HG03108 (cell line): ENCODE measurements around the gene IFIT5.
"Not testable (repeated sequence)": the region's sequence is repeated elsewhere in the genome, so short reads cannot be mapped to it uniquely, and the experiment has no call there.

Experiments used
- ATAC-seq: cut with Tn5 transposase; IDR thresholded peaks from one replicate; pipeline ENCODE4 v1.9.1; 2021; ENCODE audit warnings: moderate library complexity; ENCODE audit not compliant: unreplicated experiment

Gene IFIT5

DNA sequence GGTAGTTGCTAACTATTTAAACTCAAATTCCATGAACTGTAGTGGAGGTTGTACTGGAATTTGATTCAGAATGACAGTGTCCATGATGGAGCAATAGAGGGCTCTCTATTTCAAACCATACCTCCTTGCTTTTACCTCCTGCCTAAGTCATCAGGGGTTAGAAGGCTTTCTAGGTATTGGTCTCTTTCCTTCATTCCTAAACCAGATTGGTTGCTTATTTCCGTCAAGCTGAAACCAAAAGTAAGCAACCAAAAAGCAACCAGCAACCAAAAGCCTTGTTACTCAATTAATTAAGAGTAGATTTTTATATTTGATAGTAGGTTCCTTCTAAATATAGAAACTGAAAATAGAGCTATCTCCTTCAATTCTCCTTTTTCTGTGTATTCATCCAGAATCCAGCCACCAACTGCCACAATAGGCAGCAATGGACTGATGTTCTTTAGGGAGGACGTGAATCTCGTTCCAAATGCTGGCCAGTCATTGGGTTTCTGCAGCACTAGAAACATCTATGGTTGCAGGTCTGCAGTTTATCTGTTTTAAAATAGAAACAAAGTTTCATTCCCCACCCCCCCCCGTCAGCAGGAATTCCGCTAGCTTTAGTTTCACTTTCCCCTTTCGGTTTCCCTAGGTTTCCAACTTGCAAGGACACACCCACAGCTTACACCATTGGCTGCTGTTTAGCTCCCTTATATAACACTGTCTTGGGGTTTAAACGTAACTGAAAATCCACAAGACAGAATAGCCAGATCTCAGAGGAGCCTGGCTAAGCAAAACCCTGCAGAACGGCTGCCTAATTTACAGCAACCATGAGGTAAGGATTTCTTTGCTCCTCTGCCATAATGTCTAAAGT is 22.2 kb upstream of the IFIT5 start, which contains the start of gene IFIT1:
Gene IFIT1, plus strand, starts transcription at position 717 of the 850 bp plus-strand sequence. Its CDS starts 90 bp downstream, at position 807.
- ATAC-seq = peak; percentile 79

DNA sequence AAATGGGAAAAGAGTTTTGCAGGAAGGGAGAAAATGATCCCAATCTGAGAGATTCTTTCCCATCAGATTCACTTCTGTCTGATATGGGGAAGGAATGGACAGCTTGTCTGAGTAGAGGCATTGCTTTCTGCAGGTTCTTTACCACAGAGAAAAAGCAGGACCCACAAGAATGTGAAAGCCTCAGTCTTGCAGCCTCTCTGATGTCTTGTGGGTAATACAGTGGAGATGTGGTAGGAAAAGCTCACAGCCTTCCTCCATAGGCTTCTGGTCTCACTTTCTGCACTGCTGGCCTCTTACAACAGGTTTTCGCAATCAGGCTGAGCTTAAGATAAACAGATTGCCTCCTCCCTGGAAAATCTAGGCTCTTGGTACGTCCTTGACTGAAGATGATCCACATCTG is 21.4 kb upstream of the IFIT5 start:
- ATAC-seq = peak; percentile 28

DNA sequence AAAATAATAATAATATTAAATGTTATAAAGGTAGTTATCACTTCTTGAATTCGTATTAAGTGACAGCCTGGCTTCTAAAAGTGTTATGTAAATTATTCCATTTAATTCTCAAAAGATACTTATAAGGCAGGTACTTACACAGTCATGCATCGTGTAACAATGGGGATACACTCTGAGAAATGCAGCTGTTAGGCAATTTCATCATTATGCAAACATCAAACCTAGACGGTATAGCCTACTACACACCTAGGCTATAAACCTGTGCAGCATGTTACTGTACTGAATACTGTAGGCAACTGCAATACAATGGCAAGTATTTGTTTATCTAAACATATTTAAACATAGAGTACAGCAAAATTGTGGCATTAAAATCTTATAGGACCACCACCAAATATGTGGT is 20.5 kb upstream of the IFIT5 start:
- no peak for ATAC-seq

DNA sequence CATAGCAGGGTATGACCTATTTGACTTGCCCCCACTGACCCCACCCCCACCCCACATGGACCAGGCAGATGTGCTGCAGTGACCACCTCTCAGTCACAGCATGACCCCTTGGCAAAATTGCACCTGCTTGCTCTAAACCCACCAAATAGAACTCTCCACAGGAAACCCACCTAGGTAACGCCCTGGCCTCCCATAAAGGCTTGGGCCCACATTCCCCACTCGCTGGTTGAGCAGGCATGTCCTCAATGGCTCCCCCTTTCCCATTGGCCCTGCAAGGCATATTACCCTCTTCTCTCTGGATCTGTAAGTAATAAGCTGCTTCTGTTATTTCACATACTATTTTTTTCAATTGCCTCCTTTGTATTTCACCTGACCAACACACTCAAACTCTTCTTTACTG is 19.2 kb upstream of the IFIT5 start:
- no peak for ATAC-seq

DNA sequence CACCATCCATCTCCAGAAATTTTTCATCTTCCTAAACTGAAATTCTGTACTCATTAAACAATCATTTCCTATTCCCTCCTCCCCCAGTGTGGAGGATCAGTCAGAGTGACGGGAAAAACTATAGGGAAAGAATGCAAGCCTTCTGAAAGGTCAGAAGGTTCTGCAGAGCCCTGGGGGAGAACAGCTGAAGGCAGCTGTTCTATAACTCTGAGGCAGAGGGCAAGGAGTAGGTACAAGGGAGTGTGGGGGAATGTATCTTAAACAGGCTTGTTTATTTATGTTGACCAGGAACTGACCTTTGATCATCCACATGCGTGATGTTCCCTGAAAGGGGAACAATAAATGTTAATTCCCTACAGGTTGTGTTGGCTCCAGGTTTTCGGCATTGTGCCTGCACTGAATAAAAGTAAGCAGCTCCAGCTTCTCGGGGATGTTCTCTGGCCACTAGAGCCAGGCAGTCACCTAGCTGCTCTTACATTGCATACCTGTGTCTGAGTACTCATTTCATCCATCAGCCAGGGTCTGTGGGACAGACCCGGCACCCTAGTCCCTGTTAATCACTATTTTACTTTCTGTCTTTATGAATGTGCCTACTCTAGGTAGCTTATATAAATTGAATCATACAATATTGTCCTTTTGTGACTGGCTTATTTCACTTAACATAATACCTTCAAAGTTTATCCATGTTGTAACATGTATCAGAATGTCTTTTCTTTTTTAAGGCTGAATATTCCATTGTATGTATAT is 16.2 kb upstream of the IFIT5 start:
- no peak for ATAC-seq

DNA sequence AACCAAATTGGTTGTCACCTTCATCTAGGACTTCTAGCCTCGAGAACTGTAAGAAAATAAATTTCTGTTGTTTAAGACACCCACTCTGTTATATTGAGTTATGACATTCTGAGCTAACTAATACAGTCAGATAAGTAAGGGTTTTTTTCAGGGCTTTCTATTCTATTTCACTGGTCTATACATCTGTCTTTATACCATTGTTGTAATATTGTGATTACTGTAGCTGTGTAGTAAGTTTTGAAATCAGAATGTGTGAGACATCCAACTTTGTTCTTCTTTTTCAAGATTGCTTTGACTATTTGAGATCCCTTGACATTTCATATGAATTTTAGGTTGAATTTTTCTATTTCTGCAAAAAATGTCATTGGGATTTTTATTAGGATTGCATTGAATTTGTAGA is 14.4 kb upstream of the IFIT5 start:
- no peak for ATAC-seq

DNA sequence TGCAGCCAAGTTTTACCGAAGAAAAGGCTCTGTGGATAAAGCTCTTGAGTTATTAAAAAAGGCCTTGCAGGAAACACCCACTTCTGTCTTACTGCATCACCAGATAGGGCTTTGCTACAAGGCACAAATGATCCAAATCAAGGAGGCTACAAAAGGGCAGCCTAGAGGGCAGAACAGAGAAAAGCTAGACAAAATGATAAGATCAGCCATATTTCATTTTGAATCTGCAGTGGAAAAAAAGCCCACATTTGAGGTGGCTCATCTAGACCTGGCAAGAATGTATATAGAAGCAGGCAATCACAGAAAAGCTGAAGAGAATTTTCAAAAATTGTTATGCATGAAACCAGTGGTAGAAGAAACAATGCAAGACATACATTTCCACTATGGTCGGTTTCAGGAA is 11.3 kb upstream of the IFIT5 start:
- no peak for ATAC-seq

DNA sequence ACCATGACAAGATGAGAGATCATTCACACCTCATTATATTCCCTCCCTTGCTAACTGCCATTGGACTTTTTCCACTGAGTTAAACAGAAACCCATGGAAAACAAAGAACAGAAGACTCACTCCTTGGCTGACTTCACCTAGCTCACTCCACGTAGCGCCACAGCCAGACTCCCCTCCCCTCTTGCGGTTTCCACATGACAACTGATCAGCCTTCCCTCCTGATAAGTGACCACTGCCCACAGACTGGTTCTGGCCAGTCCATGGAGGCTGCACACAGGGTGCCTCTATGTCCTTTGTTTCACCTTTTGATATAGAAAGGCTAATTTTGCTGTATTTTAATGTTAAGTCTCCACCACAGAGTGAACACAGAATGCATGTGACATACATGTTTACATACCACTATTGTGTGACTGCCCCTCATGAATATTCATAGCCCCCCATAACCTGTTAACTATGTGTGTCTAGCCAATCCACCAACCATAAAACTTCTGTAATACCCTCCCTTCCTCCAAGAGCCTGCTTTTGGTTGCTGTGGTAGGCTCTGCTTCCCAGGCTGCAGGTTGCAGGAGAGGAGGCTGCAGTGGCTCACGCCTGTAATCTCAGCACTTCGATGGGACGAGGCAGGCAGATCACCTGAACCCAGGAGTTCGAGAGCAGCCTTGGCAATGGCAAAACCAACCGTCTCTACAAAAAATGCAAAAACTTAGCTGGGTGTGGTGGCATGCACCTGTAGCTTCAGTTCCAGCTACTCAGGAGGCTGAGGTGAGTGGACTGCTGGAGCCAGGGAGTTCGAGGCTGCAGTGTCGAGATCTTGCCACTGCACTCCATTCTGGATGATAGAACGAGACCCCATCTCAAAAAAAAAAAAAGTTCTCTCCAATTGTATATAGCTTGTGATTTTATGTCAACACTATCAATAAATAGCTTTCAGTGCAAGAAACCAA is 10.0 kb upstream of the IFIT5 start:
- ATAC-seq = no peak

DNA sequence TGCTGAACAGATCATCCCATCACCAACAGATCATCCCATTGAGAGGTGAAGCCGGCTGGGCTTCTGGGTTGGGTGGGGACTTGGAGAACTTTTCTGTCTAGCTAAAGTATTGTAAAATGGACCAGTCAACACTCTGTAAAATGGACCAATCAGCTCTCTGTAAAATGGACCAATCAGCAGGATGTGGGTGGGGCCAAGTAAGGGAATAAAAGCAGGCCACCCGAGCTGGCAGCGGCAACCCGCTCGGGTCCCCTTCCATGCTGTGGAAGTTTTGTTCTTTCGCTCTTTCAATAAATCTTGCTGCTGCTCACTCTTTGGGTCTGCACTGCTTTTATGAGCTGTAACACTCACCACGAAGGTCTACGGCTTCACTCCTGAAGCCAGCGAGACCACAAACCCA is 8.2 kb upstream of the IFIT5 start:
- not testable (repeated sequence) for ATAC-seq

DNA sequence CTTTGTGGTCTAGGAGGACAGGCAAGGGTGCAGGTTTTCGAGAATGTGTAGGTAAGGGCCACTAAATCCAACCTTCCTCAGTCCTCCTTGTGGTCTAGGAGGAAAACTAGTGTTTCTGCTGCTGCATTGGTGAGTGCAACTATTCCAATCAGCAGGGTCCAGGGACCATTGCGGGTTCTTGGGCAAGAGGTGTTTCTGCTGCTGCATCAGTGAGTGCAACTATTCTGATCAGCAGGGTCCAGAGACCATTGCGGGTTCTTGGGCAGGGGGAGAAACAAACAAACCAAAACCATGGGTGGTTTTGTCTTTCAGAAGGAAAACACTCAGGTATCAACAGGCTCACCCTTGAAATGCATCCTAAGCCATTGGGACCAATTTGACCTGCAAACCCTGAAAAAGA is 6.6 kb upstream of the IFIT5 start:
- ATAC-seq = not testable (repeated sequence)

DNA sequence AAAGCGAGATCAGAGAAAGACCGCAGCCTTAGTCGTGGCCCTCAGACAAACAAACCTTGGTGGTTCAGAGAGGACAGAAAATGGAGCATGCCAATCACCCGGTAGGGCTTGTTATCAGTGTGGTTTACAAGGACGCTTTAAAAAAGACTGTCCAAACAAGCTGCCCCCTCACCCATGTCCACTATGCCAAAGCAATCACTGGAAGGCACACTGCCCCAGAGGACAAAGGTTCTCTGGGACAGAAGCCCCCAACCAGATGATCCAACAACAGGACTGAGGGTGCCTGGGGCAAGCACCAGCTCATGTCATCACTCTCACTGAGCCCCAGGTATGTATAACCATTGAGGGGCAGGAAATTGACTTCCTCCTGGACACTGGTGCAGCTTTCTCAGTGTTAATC is 5.1 kb upstream of the IFIT5 start:
- not testable (repeated sequence) for ATAC-seq

DNA sequence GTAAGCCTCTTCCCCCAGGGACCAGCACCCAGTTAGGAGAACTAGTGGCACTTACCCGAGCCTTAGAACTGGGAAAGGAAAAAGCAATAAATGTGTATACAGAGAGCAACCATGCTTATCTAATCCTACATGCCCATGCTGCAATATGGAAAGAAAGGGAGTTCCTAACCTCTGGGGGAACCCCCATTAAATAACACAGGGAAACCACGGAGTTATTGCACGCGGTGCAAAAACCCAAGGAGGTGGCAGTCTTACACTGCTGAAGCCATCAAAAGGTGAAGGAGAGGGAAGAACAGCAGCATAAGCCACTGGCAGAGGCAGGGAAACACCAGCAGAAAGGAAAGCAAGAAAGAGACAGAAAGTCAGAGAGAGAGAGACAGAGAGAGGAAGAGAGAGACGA is 3.8 kb upstream of the IFIT5 start:
- ATAC-seq = not testable (repeated sequence)

DNA sequence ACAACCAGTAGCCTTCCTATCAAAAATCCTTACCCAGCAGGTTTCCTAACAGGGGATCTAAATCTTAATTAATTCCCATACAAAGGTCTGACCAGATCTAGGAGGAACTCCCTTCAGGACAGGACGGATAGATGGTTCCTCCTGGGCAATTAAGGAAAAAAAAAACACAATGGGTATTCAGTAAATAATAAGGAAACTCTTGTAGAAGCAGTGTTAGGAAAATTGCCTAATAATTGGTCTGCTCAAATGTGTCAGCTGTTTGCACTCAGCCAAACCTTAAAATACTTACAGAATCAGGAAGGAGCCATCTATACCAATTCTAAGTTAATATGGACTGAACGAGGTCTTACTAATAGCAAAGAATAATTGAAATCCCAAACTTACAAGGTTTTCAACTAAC is 3.2 kb upstream of the IFIT5 start:
- not testable (repeated sequence) for ATAC-seq

DNA sequence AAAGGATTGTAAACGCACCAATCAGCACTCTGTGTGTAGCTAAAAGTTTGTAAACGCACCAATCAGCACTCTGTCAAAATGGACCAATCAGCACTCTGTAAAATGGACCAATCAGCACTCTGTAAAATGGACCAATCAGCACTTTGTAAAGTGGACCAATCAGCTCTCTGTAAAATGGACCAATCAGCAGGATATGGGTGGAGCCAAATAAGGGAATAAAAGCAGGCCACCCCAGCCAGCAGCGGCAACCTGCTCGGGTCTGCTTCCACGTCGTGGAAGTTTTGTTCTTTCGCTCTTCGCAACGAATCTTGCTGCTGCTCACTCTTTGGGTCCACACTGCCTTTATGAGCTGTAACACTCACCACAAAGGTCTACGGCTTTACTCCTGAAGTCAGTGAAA is 2.1 kb upstream of the IFIT5 start:
- ATAC-seq = not testable (repeated sequence)

DNA sequence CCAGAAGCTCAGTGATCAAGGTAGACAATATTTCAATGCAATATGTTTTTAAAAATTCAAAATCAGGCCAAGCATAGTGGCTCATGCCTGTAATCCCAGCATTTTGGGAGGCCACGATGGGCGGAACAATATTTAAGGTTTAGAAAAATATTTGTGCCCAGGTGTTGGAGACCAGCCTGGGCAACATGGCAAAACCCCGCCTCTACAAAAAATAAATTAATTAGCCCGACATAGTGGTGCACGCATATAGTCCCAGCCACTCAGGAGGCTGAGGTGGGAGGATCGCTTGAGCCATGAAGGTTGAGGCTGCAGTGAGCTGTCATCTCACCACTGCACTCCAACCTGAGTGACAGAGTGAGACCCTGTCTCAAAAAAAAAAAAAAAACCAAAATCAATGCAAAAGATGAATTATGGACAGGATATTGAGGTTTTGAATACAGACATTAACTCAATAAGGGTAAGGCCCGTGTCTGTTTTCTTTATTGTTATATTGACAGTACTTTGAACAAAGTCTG is 913 bp upstream of the IFIT5 start:
- ATAC-seq = no peak

DNA sequence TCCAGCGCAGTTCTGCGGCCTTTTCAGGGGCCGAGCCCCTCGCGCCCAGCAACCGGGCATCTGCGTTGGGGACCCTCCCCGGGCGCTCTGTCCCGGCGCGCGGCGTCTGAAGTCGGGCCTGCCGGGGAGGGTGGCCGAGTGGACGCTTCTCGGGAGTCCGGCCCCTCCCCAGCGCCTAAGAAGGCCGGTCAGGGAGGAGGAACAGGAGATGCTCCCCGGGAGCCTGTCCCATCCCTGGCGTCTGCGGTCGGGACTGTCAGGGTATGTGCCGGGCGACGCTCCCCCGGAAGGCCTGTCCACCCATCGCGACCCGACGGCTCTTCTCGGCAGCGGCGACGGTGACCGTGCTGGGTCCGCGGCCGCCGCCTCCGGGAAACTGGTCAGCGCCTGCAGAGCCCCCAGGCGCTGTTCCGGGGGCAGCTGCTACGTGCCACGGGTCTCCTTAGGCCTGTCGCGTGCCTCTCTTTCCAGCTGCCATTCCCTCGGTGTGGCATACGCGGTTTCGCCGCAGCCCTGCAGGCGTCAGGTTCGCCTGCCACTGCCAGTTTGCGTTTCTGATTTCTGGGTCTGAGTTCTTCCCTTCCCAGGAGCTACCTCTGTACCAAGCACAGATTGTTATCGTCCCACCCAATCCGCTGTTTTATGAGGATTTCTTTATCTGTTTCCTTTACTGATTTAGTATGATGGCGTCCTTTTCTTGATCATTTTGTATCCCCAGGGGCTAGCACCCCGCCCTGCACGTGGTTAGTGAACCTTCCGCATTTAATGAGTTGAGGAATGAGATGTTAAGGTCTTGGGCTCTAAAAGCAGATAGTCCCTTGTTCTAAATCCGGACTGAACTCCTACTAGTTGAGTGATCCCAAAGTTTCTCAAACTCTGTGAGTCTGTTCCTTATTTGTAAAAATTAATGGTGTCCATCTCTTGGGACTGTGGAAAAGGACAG is 782 bp downstream of the IFIT5 start:
- ATAC-seq = peak; percentile 29

DNA sequence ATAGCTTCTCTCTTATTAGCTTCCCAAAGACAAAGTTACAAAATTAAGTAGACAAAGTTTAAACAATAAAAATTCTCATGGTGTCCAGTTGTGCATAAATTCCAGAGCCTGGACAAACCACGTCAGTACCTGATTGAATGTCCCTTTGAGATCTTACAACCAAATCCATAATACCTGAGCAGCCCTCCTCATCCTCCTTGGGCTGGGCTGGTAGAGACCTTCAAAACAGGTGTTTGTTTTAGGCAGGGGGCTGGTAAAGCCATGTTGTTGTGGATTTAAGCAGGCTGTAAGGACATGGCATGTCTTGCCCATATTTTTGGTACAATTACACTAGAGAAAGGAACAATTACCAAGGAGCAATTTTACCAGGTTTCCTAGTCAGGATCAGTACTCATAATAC is 2.1 kb downstream of the IFIT5 start:
- no peak for ATAC-seq

DNA sequence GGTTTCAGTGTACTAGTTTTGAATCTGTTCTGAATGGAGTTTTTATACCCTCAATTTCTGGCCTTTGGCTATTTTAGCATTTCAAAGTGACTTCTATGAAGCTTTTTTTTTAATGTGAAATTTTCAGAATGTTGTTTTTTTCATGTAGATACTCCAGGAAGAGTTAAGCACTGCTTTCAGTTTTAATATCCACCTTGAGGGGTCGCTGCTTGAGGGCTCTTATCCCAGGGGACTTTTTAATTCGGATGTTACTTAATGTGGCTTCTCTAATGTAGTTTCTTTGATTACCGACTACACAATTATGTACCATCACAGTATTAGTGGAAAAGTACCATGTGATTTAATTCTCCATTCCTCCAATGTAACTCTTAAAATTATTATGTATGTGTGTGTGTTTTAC is 5.2 kb downstream of the IFIT5 start:
- ATAC-seq = no peak

DNA sequence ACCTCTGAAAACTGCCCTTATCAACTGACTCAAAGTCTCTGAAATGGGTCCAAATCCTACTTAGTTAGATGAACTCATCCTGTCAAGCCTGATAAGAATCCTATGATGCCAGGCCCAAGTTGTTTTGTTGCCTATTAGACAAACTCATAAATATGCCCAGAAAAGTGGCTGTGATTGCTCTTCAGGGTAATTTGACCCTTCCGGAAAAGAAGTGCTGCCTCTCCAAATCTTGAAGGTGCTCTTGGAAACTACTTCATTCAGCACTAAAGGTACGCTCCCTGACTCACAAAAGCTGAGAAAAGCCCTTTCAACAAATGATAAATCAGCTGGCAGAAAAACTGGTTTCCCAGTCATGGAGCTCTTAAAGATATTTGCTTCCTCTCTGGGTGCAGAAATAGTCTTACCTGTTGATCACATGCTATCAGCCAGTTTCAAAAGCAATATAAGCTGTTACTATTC is 6.7 kb downstream of the IFIT5 start:
- ATAC-seq = no peak

DNA sequence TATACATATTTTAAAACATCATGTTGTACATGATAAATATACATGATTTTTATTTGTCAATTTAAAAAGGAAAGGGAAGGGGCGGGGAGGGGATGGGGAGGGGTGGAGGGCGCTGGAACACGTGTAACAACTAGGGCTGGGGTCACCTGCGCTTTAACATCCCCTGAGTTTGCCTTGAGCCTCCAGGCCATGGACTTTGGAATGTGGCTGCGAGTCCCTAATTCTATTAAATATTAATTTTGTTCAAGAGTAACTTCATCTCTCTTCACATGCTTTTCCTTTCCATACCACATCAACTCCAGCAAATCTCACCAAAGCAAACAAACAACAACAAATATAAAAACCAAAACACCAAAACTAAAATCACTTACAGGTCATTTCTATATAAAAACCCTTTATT is 10.6 kb downstream of the IFIT5 start:
- no peak for ATAC-seq
